K562 (cell line): ENCODE results near the gene RRP7A. TPM values are rescaled to one million over a fixed set of nuclear protein-coding genes. Genes with fewer than 3 reads are reported as not detected.

ENCODE experiments used
- ATAC-seq: fragments of 200-7000 bp; cut with Tn5 transposase; 3 replicates; pipeline ENCODE4 v1.9.1; 2020; ENCODE audit warnings: moderate library complexity
- BruUV-seq: library from RNA; stranded (reverse); fragments of 400-500 nt; replicated peaks from 2 replicates; lab custom pipeline; 2021; lab: Mats Ljungman, UMichigan
- CTCF ChIA-PET: fragments of 300-600 bp; formaldehyde crosslinking; extraction: SDS; loops from one replicate; lab custom pipeline; 2021; ENCODE audit warnings: low intra/inter-chr PET ratio; lab: Yijun Ruan, JAX
- POLR2A ChIA-PET: fragments of 300-600, 350-650 bp; sonication (Branson Sonifier 250); formaldehyde crosslinking; extraction: SDS; loops from one replicate; lab custom pipeline; 2021; ENCODE audit warnings: antibody characterized with exemption, inconsistent platforms; lab: Yijun Ruan, JAX
- DNase-seq, 4 experiments: peaks; one replicate each; pipeline versions ENCODE4 v3.0.0 to v3.0.0-alpha.2; 2011 to 2018; ENCODE audit warnings: low spot score in 3 of 4, mixed read lengths in 3 of 4; ENCODE audit errors: extremely low read depth in 1 of 4
- FAIRE-seq: peaks from 2 replicates; lab custom pipeline; 2011; peaks lifted over from hg19 to GRCh38; lab: Jason Lieb, UNC
- H2AFZ ChIP-seq: 2 replicates; pipeline ENCODE4 v1.6.0; 2011; ENCODE audit warnings: low read depth, low read length, control low read depth, inconsistent platforms
- H3K27ac ChIP-seq: fragments of 200-600 bp; 3 replicates; pipeline ENCODE4 v1.8.0; 2011; ENCODE audit warnings: low read depth, mild to moderate bottlenecking, control low read depth, inconsistent platforms, low read length, moderate library complexity, mixed read lengths; ENCODE audit errors: extremely low read depth
- H3K27me3 ChIP-seq, 2 experiments: fragments of 300-600 bp in 1 of 2; 2 replicates in 1 of 2; 3 replicates in 1 of 2; pipeline versions ENCODE4 v1.6.0 to v1.8.0; 2011; ENCODE audit warnings: inconsistent platforms in 2 of 2, low read length in 2 of 2, mild to moderate bottlenecking in 1 of 2, mixed read lengths in 1 of 2, moderate library complexity in 1 of 2; ENCODE audit not compliant: control insufficient read depth in 2 of 2, insufficient read depth in 2 of 2
- H3K36me3 ChIP-seq: fragments of 300-600 bp; 3 replicates; pipeline ENCODE4 v1.8.0; 2011; ENCODE audit warnings: mild to moderate bottlenecking, low read length, inconsistent platforms; ENCODE audit not compliant: control insufficient read depth, insufficient read depth
- H3K4me1 ChIP-seq, 2 experiments: fragments of 200-600 bp in 1 of 2; replicated peaks in 1 of 2; 2 replicates in 1 of 2; 3 replicates in 1 of 2; pipeline versions ENCODE4 v1.5.1 to v1.8.0; 2011; ENCODE audit warnings: inconsistent platforms in 2 of 2, low read length in 2 of 2, mild to moderate bottlenecking in 1 of 2, mixed read lengths in 1 of 2, moderate library complexity in 1 of 2; ENCODE audit not compliant: control insufficient read depth in 2 of 2, insufficient read depth in 2 of 2
- H3K4me2 ChIP-seq: 2 replicates; pipeline ENCODE4 v1.6.1; 2011; ENCODE audit warnings: low read length, control low read depth, inconsistent platforms, mixed read lengths; ENCODE audit not compliant: insufficient read depth
- H3K4me3 ChIP-seq: fragments of 200-600 bp; sonication (generic), shearing (Covaris generic); 2 replicates; pipeline ENCODE4 v1.5.1; 2016; ENCODE audit warnings: control low read depth, inconsistent platforms
- H3K79me2 ChIP-seq: fragments of 200-600 bp; 3 replicates; pipeline ENCODE4 v1.8.0; 2011; ENCODE audit warnings: low read length, inconsistent platforms; ENCODE audit not compliant: control insufficient read depth, insufficient read depth
- H3K9ac ChIP-seq, 2 experiments: 2 replicates each; pipeline versions ENCODE4 v1.6.0 to v1.6.1; 2011; ENCODE audit warnings: low read depth in 2 of 2, low read length in 2 of 2, control low read depth in 1 of 2, inconsistent platforms in 1 of 2, mild to moderate bottlenecking in 1 of 2, mixed read lengths in 1 of 2; ENCODE audit not compliant: insufficient read depth in 1 of 2
- H3K9me1 ChIP-seq: one replicate; pipeline ENCODE4 v1.6.0; 2011; ENCODE audit warnings: inconsistent platforms, mild to moderate bottlenecking, low read length, moderate library complexity; ENCODE audit not compliant: control insufficient read depth, insufficient read depth
- H3K9me3 ChIP-seq: replicated peaks from 2 replicates; pipeline ENCODE4 v1.5.1; 2011; ENCODE audit warnings: low read depth, low read length, inconsistent platforms; ENCODE audit not compliant: control insufficient read depth, insufficient read depth
- H4K20me1 ChIP-seq: replicated peaks from 2 replicates; pipeline ENCODE4 v1.6.1; 2011; ENCODE audit warnings: low read length, inconsistent platforms, mixed read lengths; ENCODE audit not compliant: control insufficient read depth, insufficient read depth
- CREB3 ChIP-seq: fragments of 450-650 bp; conservative IDR thresholded peaks from 2 replicates; pipeline ENCODE4 v1.6.1; 2016; ENCODE audit warnings: missing genetic modification characterization, low read depth, mild to moderate bottlenecking, missing compliant biosample characterization, moderate library complexity
- FOXJ3 ChIP-seq: sonication (generic); formaldehyde crosslinking; IDR thresholded peaks from 2 replicates; pipeline ENCODE4 v1.4.0; 2020; ENCODE audit warnings: mild to moderate bottlenecking, missing genetic modification reagents
- HIVEP1 ChIP-seq: fragments of 250-450 bp; sonication (Bioruptor Pico); IDR thresholded peaks from 2 replicates; pipeline ENCODE4 v1.4.0; 2020; ENCODE audit warnings: mild to moderate bottlenecking
- HMG20B ChIP-seq: fragments of 250-450 bp; sonication (Bioruptor Pico); IDR thresholded peaks from 2 replicates; pipeline ENCODE4 v1.5.0; 2021; ENCODE audit warnings: mild to moderate bottlenecking
- MYC ChIP-seq, 2 experiments: fragments of 250-450 bp in 1 of 2; sonication (Bioruptor Pico) in 1 of 2; IDR thresholded peaks; 2 replicates each; pipeline versions ENCODE4 v1.5.1 to v1.6.1; 2012 to 2021; ENCODE audit warnings: low read depth in 2 of 2, borderline replicate concordance in 1 of 2, improper control_type of control experiment in 1 of 2, low read length in 1 of 2, mild to moderate bottlenecking in 1 of 2, moderate library complexity in 1 of 2
- NCOA2 ChIP-seq, 2 experiments: fragments of 450-650 bp; IDR thresholded peaks; 2 replicates each; pipeline ENCODE4 v1.6.1; 2018; ENCODE audit warnings: mild to moderate bottlenecking in 2 of 2, moderate library complexity in 1 of 2; ENCODE audit not compliant: partially characterized antibody in 2 of 2
- PML ChIP-seq: IDR thresholded peaks from 2 replicates; pipeline ENCODE4 v1.6.1; 2012; ENCODE audit warnings: low read length, inconsistent platforms
- PTRF ChIP-seq: fragments of 450-650 bp; IDR thresholded peaks from 2 replicates; pipeline ENCODE4 v1.6.1; 2016; ENCODE audit warnings: mild to moderate bottlenecking, missing genetic modification characterization, missing compliant biosample characterization
- SETDB1 ChIP-seq: IDR thresholded peaks from one replicate; pipeline ENCODE4 v1.6.1; 2012; ENCODE audit warnings: low read length, control low read depth, inconsistent platforms
- SP2 ChIP-seq: IDR thresholded peaks from 2 replicates; pipeline ENCODE4 v1.6.1; 2011; ENCODE audit warnings: mild to moderate bottlenecking, low read depth, low read length, moderate library complexity; ENCODE audit not compliant: poor library complexity, severe bottlenecking; ENCODE audit errors: extremely low read depth
- ZHX1 ChIP-seq: fragments of 150-350 bp; conservative IDR thresholded peaks from 2 replicates; pipeline ENCODE4 v1.6.1; 2014; ENCODE audit warnings: low read length
- ZNF282 ChIP-seq: sonication (generic); formaldehyde crosslinking; IDR thresholded peaks from 2 replicates; pipeline ENCODE4 v1.8.1; 2023; ENCODE audit warnings: missing genetic modification reagents
- WGBS: fragments of 100-300 bp; shearing (Covaris generic); methylation state at CpG from one replicate; pipeline ENCODE4 v1.1.6; 2016; ENCODE audit warnings: low coverage, mixed read lengths; ENCODE audit not compliant: insufficient coverage; ENCODE audit errors: missing lambda C conversion rate; 5-methylcytosine and 5-hydroxymethylcytosine counted together
- in situ Hi-C: fragments of 300-500 bp; cut with MboI; formaldehyde crosslinking; loops from 4 replicates; pipeline ENCODE4 v1.15.0; 2018; ENCODE audit warnings: inconsistent platforms, mixed read lengths
- intact Hi-C: fragments of 100-400 bp; cut with micrococcal nuclease; formaldehyde crosslinking; loops from 2 replicates; pipeline ENCODE4 v1.14.2; 2022
- polyA plus RNA-seq, 8 experiments: library from polyadenylated mRNA; depleted of rRNA in 4 of 8; stranded (reverse) in 5 of 8; unstranded in 3 of 8; fragments of >200 nt; fragmentation: Nextera tagmentation in 2 of 8; fragmentation: Illumina TruSeq in 1 of 8; extraction: Ambion mirVana in 2 of 8; extraction: Trizol in 1 of 8; gene quantifications; 2 replicates each; pipeline versions ENCODE4 v1.2.1 to v1.2.3, GENCODE V29; 2011 to 2014; ENCODE audit warnings: inconsistent platforms in 1 of 8, missing spikeins in 1 of 8
- total RNA-seq, 7 experiments: library from RNA; depleted of rRNA in 6 of 7; stranded (reverse); fragments of >200 nt in 6 of 7; fragmentation: Illumina TruSeq in 2 of 7; extraction: Trizol in 2 of 7; gene quantifications; 2 replicates each; pipeline versions ENCODE4 v1.2.1 to v1.2.3, GENCODE V29; 2011 to 2021; ENCODE audit warnings: low replicate concordance in 1 of 7

RRP7A gene
- total and polyA plus RNA-seq, 9 of the 15 experiments (the other 6 are each of a cell fraction or from before 2014, with no cell fraction given), result 3.4 to 74.1 (median 40.3) TPM

- Histone ChIP-seq H3K27me3 (no peaks in the 10 kb centered on the region), H3K79me2 (no peaks in the 10 kb centered on the region), H3K9me3 (no peaks in the 10 kb centered on the region), H2AFZ (no peak overlapping the region), H3K4me1 (peaks cover 0 to 3% of the 10 kb centered on the region in 2 experiments; a peak in 1 of 5 replicates), H3K36me3 (no peaks in the 10 kb centered on the region), H4K20me1 (no peaks in the 10 kb centered on the region), H3K27ac (no peak overlapping the region), H3K9me1 (no peaks in the 10 kb centered on the region), H3K4me3 (no peak overlapping the region)
- BruUV-seq, result no TSS peak
- ChIA-PET POLR2A (interaction anchor here (1.5 kb wide), 1 partner anchor 9 kb away, joined by 3 read pairs; no protein-coding TSS in a partner anchor), CTCF (no interaction called here)
- in situ Hi-C loops (no loop called here), intact Hi-C loops (no loop called here)
- no peak for ATAC-seq
- DNase-seq, result no peak
- FAIRE-seq, result no peak
- TF ChIP-seq ZNF282 (CRISPR knock-in tag) (no peak), CREB3 (tag) (no peak), HIVEP1 (CRISPR knock-in tag) (no peak)
- TF ChIP-seq, all 486 proteins: peak for 0
- no peak overlapping the region for H3K9ac ChIP-seq
- WGBS, result 24% methylated on average over 5 of the region's 8 CpGs
- no peak overlapping the region for H3K4me2 ChIP-seq
These were observed 29.3 kb downstream of the RRP7A start for GRCh38 chr22:42490243-42490832.

- no peak overlapping the region for H3K4me2 ChIP-seq
- no peaks in the 10 kb centered on the region for H3K9me1 ChIP-seq
- no peak for DNase-seq
- intact Hi-C loops, result no loop called here
- BruUV-seq, result no TSS peak
- no peaks in the 10 kb centered on the region for H3K79me2 ChIP-seq
- H3K4me3 ChIP-seq, result no peak overlapping the region
- no peak overlapping the region for H2AFZ ChIP-seq
- POLR2A ChIA-PET, result interaction anchor here (0.6 kb wide), 1 partner anchor 245 kb away, joined by 3 read pairs; no protein-coding TSS in a partner anchor
- ATAC-seq, result no peak
- FAIRE-seq, result no peak
- H3K27me3 ChIP-seq, result peaks cover 2 to 7% of the 10 kb centered on the region in 2 experiments; a peak in 1 of 5 replicates
- CTCF ChIA-PET, result no interaction called here
- no peaks in the 10 kb centered on the region for H3K36me3 ChIP-seq
- H3K27ac ChIP-seq, result no peak overlapping the region
- H3K9me3 ChIP-seq, result no peaks in the 10 kb centered on the region
- no peaks in the 10 kb centered on the region for H4K20me1 ChIP-seq
- in situ Hi-C loops, result no loop called here
- H3K9ac ChIP-seq, result no peak overlapping the region
- H3K4me1 ChIP-seq, result peaks cover 0 to 3% of the 10 kb centered on the region in 2 experiments; a peak in 1 of 5 replicates
- WGBS, result 59% methylated on average over 5 of the region's 10 CpGs
- TF ChIP-seq SP2 (no peak), MYC (IDR thresholded peaks at IDR 0.05; ENCODE audit: low read depth, low read length) (no peak), MYC (CRISPR knock-in tag; IDR thresholded peaks at IDR 0.05; ENCODE audit: borderline replicate concordance, low read depth) (no peak), SETDB1 (no peak), FOXJ3 (CRISPR knock-in tag) (no peak), PML (no peak), HMG20B (CRISPR knock-in tag) (no peak), NCOA2 (IDR thresholded peaks at IDR 0.05; ENCODE audit: partially characterized antibody in 2 of 2) (no peak), ZHX1 (no peak), PTRF (tag) (no peak)
These were observed 30.6 kb downstream of the RRP7A start for GRCh38 chr22:42489000-42489399.
